Skin of body (tissue), 2 donors: Measurements from ENCODE around the gene CCDC197. TPM values are rescaled to one million over a fixed set of nuclear protein-coding genes. Genes with fewer than 3 reads are reported as not detected.

Experiments
- DNase-seq: peaks from one replicate; lab custom pipeline; 2025; lab: John Stamatoyannopoulos, UW
- total RNA-seq: library from RNA; depleted of rRNA; stranded (reverse); fragments of >200 nt; gene quantifications from one replicate; pipeline ENCODE4 v1.2.3, GENCODE V29; 2014

Gene CCDC197
- total RNA-seq, 1 donor from 2014 or later = not detected

DNA sequence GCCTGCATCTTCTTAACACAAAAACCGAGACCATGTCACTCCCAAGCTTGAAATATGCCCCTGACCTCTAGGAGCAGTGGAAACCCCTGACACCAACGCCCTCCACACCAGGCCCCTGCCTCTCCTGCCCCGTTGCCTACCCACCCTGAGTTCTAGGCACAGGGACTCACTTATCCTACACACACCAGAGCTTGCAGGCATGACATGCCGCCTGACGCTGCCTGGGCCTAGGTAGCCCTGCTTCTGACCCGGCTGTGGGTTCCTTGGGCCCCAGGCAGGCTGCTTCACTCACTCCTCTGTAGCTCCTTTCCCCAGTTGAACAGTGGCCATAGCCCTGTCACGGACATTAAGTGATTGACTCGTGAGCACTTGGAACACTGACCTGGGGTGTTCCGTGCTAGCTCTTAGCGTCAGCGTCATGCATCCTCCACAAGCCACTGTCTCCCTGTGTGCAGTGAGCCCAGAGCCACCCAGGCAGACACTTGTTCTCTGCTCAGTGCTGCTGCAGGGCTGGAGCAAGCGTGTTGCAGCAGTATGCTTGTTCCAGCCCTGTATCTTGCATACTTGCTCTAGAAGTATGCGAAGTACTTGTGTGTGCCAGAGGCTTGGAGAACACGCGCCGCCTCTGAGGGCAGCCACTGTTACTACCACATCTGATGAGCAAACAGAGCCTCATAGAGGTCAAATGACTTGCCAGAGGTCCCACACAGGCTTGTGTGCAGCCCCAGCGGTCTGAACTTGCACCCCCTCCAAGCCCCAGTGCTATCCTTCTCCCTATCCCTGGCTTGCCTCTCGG, 44.6 kb downstream of the CCDC197 start:
- DNase-seq = no peak

DNA sequence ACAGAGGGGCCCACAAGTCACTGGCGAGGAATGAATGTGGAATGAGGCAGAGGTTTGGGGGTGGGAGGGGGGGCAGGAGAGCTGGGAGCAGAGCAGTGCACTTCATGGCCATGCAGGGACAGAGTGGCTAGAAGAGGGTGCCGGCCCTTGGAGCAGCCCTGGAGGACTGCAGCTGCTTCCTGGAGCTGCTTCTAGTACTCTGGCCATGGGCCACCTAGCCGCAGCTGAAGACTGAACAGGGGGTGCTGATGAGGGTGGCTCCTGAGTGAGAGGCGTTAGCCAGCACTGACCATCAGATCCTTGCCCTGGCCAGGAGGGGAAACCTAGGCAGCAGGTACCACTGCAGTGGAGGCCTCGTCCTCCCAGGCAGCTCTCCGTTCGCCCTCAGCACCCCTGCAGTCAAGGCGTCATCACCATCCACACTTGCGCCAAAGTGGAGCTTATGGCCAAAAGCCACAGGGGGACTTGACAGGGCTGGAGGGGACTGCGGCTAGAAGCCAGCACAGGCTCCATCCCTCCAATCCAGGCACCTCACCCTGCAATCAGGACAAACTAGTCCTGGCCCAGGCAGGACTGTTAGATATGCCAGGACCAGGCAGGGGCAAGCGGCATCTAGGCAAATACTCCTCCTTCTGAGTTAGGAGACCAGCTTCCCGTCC, 45.5 kb downstream of the CCDC197 start:
- DNase-seq = no peak

GRCh38 chr14:94043111-94043755, 46.1 kb downstream of the CCDC197 start:
- DNase-seq = no peak

DNA sequence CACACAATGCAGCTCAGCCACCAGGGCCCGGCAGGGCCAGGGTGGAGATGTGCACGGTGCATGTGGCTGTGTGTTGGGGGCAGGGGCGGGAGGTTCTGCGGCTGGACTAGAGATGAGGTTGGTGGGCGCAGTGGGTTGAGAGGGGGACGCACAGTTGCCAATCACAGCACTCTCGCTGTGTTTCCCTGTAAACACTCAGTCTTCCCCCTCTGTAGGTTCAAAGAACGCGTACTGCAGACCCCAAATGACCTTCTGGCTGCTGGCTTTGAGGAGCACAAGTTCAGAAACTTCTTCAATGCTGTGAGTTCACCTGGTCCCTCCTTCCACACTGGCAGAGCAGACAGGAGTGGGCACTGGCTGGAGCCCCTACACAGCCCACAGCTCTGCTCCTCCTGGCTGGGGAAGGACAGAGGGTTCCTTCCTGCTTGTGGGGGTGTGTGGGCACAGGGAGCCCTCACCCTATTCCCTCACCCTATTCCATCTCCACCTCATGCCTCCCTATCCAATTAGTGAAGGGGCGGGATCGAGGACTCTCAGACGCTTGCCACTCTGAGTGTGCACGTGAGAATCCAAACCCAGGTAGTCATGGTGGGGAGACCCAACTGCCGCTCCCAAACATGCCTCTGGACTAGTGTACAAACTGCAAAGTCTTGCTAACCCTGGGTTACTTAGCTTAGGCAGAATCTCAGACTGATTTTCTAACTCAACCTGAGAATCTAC, 46.8 kb downstream of the CCDC197 start:
- no peak for DNase-seq

DNA sequence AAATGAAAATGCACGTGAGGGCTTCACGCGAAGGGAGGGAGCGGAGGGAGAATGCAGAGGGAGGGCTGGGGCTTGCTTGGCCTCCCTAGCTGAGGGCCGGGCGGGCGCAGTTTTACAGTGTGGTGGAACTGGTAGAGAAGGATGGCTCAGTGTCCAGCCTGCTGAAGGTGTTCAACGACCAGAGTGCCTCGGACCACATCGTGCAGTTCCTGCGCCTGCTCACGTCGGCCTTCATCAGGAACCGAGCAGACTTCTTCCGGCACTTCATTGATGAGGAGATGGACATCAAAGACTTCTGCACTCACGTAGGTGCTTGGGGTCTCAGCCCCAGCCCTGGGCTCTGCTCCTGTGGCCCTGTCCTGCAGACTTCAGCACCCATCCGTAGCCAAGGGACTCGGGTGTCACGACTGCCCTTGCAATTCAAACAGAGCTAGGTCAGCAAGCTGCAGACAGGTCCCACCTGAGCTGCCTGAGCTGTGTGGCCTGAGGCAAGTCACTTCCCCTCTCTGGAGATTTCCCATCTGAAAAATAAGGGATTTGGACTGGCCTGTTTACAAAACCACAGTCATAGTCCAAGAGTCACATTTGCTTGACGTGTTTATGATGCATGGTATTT, 47.5 kb downstream of the CCDC197 start:
- no peak for DNase-seq

DNA sequence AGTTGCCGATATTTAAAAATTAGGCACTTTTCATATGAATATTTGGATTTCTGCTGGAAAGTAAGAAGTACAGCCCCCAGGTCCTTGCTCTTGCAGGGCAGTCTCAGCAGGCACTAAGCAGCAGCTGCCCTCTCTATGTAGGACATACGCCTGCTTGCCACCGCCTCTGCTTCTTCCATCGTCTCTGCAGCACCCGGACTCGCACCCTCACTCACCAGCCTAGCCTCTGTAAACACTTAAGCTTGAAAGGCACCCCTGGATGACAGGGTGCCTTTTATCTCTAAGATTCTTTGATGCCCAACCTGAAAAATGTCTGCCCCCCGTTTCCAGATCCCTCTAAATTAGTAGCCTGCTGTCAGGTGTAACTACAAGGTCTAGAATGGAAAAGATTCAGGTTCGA, 48.0 kb downstream of the CCDC197 start:
- DNase-seq = no peak

- no peak for DNase-seq
Measured at GRCh38 chr14:94045563-94046345, 48.7 kb downstream of the CCDC197 start.

DNA sequence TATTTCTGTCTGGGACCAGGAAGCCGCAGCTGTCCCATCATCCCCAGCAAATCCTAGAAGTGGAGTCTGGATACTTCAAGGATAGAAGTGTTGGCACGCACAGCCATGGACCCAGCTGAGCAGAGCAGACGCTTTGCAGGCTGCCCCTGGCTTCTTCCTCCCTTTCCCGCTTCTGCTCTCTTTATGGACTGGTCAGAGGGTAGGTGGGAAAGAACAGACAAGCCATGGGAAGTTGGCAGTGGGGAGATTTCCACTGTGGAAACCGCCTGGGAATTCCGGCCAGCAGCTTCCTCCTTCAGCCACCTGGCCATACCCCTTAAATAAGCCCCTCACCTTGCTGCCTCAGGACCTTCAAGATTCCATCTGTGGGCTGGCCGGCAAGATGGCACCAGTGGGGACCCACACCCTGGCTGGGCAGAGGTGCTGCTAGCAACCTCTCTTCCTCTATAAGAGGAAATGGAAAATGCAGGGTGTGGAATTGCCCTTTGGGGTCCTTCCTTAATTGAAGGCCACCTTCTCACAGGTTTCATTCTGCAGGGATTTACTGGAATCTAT, 49.7 kb downstream of the CCDC197 start:
- DNase-seq = no peak

DNA sequence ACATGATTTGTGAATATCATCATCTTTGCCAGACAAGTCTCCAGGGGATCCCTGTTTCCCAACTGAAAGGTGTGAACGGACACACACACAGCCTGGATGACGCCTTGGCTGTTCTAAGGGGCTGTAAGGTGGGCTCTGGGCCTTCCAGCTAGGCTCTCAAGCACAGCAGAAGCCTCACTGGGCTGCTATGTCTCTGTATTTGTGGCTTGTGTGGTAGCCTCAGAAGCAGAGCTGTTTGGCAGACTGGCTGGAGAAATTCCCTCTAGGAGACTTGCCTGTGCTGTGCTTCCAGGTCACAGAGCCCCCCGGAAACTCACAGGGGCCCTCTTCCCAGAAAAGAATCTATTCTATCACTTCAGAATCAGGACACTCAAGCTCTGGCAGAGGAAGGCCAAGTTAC, 50.5 kb downstream of the CCDC197 start:
- no peak for DNase-seq

DNA sequence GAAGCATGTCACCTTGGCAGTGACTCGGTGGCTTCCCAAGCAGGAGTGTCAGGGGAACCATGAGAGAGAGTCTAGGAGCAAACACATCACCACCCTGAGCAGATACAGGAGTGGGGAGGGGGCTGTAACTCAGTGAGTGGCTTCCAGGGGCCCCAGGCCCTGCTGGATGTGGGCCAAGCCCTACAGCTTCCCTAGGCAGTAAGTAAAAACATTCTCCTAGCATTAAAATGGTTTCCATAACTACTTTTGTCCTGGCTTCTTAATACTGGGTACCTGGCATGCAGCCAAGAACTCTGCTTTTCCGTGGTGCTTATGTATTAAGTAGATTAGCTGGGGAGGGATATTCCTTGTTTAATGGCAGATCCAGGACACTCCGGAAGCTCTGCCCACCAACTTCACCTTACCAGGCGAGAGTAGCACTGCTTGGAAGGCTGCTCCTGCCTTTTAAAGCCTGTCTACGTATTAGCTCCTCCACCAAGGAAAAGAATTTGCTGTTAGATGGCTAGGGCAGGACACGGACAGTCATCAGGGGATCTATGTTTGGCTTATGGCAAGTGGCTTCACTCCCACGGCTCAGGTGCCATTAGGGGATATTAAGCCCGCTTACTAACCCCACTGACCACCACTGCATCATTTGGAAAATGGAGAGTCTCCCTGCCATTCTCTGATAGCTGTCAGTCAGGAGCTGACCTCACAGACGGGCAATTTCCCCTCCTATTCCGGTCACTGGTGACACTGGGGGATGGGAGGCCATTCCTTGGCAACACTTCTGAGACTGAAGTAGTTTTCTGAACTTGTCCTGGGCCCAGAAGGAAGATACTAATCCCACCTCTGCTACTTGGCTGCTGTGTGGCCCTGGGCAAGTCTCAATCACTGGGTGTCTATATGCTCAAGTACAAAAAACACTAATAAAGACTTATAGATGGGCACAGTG, 51.9 kb downstream of the CCDC197 start:
- no peak for DNase-seq

GRCh38 chr14:94049625-94050023, 52.5 kb downstream of the CCDC197 start:
- no peak for DNase-seq

GRCh38 chr14:94050231-94050880, 53.3 kb downstream of the CCDC197 start:
- DNase-seq = no peak

GRCh38 chr14:94051115-94051514, 54.0 kb downstream of the CCDC197 start:
- DNase-seq = no peak

GRCh38 chr14:94051779-94052178, 54.7 kb downstream of the CCDC197 start:
- DNase-seq = no peak

DNA sequence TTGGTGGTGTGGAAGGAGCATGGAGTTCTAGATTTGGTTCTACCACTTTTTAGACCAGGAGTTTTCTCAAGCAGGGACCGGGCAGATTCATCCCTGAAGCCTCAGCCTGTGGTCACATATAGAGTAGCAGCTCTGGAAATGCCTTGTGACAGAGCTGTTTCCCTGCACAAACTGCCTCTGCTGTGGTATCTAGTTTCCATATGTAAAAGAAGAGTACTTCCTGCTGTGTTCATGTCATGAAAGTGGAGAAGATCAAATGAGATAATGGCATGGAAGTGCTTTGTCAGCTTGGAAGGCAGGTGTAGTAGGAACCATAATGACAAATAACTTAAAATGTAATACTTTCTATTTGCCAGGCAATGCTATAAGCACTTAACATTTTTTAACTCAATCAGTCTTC, 55.1 kb downstream of the CCDC197 start:
- no peak for DNase-seq

- no peak for DNase-seq
Measured at GRCh38 chr14:94052662-94053061, 55.6 kb downstream of the CCDC197 start.

DNA sequence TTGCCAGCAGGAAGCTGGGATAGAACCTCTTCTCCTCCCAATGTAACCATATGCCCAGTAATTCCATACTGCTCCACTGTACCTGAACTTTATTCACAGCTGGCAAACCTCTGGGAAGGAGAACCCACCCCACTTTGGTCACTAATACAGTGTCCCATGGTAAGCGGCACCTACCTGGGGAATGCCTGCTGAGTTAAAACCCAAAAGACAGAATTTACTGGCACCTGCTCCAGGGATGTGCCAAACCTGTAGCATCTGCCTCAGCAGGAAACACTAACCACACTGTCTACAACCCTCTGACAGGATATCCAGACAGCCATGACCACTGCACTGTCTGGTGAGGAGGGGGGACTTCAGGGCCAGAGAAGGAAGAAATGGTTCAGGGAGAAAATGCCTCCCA, 57.3 kb downstream of the CCDC197 start:
- no peak for DNase-seq

DNA sequence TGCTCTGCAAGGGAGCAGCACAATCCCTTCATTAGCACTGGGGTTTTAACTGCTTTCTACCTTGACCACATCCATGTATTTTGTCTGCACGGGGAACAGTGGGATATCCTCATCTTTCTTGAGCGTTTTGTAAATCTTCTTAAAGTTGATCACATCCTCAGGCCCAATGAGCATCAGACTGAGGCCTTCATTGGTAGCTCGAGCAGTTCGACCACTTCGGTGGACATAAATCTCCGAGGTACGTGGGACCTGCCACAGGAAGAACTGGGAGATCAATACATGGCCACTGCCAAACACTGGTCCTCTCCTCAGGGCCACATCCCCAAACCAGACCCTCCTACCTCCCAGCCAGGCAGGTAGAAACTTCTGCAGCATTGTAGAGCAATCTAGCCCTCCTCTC, 57.8 kb downstream of the CCDC197 start:
- DNase-seq = no peak
